HCT116 (cell line): ENCODE data around the gene PDXK.

Source experiments
- EZH2 ChIP-seq: fragments of 200-600 bp; sonication (generic); IDR thresholded peaks from 2 replicates; pipeline ENCODE4 v1.6.1; 2017; ENCODE audit warnings: antibody characterized with exemption, mixed run types
- TF ChIP-seq, protein P1 (sequence below), 3 experiments: fragments of 200-600 bp in 1 of 3; sonication (generic) in 1 of 3; IDR thresholded peaks in 2 of 3; conservative IDR thresholded peaks in 1 of 3; 2 replicates each; pipeline ENCODE4 v1.5.1; 2012 to 2017; ENCODE audit warnings: low read depth in 2 of 3, low read length in 2 of 3, antibody characterized with exemption in 1 of 3, borderline replicate concordance in 1 of 3, control low read depth in 1 of 3, mild to moderate bottlenecking in 1 of 3, mixed read lengths in 1 of 3, mixed run types in 1 of 3, moderate library complexity in 1 of 3; ENCODE audit not compliant: insufficient read depth in 1 of 3

DNA sequence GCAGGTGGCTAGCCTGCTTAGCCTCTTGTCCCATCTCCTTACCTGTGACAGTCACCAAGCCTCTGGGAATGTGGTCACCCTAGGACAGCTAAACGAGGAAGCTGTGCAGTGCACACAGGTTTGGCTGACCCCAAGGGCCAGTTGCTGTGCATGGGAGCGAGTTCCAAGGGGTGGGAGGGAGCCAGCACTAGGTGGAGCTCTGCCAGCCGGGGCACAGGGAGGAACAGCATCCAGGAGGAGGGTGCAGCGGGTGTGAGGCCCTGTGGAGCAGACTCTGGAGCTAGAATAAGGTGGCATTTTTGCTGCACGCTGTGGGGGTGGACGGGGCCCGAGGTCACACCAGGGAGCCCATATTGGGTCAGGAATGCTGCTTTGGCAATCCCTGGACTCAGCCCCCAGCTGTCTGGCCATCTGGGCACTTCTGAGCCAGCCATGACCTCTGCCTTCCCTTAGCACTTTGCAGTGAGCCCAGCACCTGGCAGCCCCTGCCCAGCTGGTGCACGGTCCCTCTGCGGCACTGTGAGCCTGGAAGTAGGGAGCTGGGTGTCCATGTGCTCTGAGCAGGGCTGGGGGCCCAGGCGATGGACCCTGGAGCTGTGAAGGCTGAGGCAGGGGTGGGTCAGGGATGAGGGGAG, 8.7 kb downstream of the PDXK start:
- TF ChIP-seq, protein P1, sequence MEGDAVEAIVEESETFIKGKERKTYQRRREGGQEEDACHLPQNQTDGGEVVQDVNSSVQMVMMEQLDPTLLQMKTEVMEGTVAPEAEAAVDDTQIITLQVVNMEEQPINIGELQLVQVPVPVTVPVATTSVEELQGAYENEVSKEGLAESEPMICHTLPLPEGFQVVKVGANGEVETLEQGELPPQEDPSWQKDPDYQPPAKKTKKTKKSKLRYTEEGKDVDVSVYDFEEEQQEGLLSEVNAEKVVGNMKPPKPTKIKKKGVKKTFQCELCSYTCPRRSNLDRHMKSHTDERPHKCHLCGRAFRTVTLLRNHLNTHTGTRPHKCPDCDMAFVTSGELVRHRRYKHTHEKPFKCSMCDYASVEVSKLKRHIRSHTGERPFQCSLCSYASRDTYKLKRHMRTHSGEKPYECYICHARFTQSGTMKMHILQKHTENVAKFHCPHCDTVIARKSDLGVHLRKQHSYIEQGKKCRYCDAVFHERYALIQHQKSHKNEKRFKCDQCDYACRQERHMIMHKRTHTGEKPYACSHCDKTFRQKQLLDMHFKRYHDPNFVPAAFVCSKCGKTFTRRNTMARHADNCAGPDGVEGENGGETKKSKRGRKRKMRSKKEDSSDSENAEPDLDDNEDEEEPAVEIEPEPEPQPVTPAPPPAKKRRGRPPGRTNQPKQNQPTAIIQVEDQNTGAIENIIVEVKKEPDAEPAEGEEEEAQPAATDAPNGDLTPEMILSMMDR (IDR thresholded peaks at IDR 0.05 in 2 of 3, conservative IDR thresholded peaks at IDR 0.05 in 1 of 3; ENCODE audit: borderline replicate concordance in 1 of 3, insufficient read depth in 1 of 3, low read depth in 2 of 3, low read length in 2 of 3) = peak in 2 of 3 experiments; percentile 26 to 42; a peak in 3 of 6 replicates
- no peak for TF ChIP-seq EZH2
